ENCODE results near the gene METTL17.

DNA sequence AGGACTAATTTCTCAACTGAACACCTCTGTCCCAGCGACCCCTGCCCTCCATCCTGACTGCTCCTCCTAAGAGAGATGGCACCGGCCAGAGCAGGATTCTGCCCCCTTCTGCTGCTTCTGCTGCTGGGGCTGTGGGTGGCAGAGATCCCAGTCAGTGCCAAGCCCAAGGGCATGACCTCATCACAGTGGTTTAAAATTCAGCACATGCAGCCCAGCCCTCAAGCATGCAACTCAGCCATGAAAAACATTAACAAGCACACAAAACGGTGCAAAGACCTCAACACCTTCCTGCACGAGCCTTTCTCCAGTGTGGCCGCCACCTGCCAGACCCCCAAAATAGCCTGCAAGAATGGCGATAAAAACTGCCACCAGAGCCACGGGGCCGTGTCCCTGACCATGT lies 53.1 kb downstream of the METTL17 start:
- TF ChIP-seq, protein P1, sequence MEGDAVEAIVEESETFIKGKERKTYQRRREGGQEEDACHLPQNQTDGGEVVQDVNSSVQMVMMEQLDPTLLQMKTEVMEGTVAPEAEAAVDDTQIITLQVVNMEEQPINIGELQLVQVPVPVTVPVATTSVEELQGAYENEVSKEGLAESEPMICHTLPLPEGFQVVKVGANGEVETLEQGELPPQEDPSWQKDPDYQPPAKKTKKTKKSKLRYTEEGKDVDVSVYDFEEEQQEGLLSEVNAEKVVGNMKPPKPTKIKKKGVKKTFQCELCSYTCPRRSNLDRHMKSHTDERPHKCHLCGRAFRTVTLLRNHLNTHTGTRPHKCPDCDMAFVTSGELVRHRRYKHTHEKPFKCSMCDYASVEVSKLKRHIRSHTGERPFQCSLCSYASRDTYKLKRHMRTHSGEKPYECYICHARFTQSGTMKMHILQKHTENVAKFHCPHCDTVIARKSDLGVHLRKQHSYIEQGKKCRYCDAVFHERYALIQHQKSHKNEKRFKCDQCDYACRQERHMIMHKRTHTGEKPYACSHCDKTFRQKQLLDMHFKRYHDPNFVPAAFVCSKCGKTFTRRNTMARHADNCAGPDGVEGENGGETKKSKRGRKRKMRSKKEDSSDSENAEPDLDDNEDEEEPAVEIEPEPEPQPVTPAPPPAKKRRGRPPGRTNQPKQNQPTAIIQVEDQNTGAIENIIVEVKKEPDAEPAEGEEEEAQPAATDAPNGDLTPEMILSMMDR (IDR thresholded peaks at IDR 0.05; ENCODE audit: poor library complexity), result no peak
- no peak for TF ChIP-seq EZH2phosphoT487 (IDR thresholded peaks at IDR 0.05; ENCODE audit: low read depth, severe bottlenecking, unreplicated experiment)
- TF ChIP-seq EZH2 (IDR thresholded peaks at IDR 0.05; ENCODE audit: borderline replicate concordance), result no peak

Data from hepatocyte (in vitro differentiated cells).